Activated CD8-positive, alpha-beta memory T cell treated with anti-CD3 and anti-CD28 coated beads, Interleukin-2, amount 10 ng/mL, durations not matched to agents 7 days and 5 days (primary cell): ENCODE data around the gene NKD1. TPM values are rescaled to one million over a fixed set of nuclear protein-coding genes. Genes with fewer than 3 reads are reported as not detected.

ENCODE experiments used
- ATAC-seq: fragments of 150-1000 bp; cut with Tn5 transposase; one replicate; pipeline ENCODE4 v1.10.0; 2021; ENCODE audit warnings: moderate library complexity
- CTCF ChIA-PET: fragments of 350-600 bp; sonication (Branson Sonifier 250); formaldehyde crosslinking; loops from one replicate; lab custom pipeline; 2021; ENCODE audit warnings: antibody characterized with exemption; lab: Charles Lee
- DNase-seq: peaks from one replicate; pipeline ENCODE4 v3.0.0-alpha.2; 2020
- H3K27ac Mint-ChIP-seq: one replicate; pipeline ENCODE4 v1.8.0; 2021; ENCODE audit warnings: mild to moderate bottlenecking, mixed read lengths
- H3K27me3 Mint-ChIP-seq: one replicate; pipeline ENCODE4 v1.8.0; 2021; ENCODE audit warnings: mixed read lengths
- H3K36me3 Mint-ChIP-seq: one replicate; pipeline ENCODE4 v1.8.0; 2021; ENCODE audit warnings: mild to moderate bottlenecking, mixed read lengths
- H3K4me1 Mint-ChIP-seq: one replicate; pipeline ENCODE4 v1.8.0; 2021; ENCODE audit warnings: mixed read lengths
- H3K4me3 Mint-ChIP-seq: one replicate; pipeline ENCODE4 v1.8.0; 2021; ENCODE audit warnings: mild to moderate bottlenecking, moderate library complexity, mixed read lengths
- H3K9me3 Mint-ChIP-seq: one replicate; pipeline ENCODE4 v1.8.0; 2022; ENCODE audit warnings: low read depth, mixed read lengths
- total RNA-seq, 2 experiments: library from RNA; stranded (reverse); gene quantifications; one replicate each; pipeline ENCODE4 v1.2.3, GENCODE V29; 2021

The NKD1 gene
- total RNA-seq, 2 experiments from 2014 or later = 0.33 to 2.1 TPM

DNA sequence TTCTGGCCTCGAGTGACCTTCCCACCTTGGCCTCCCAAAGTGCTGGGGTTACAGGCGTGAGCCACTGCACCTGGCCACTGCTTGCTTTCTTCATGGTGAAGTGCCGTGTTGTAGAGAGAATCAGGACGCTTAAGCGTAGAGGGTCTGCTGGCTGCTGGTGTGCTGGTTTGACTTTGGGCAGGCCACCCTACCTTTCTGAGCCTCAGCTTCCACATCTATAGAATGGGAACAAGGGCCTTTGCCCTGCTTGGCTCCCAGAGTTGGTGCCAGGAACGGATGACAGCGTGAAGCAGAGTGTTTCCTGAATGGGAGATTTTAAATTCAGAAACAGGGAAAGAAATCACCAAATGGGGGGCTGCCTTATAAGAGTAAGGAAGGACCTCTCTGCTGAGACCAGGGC is 60.9 kb downstream of the NKD1 start:
- Mint-ChIP-seq H3K4me1 (peaks cover 3% of the 10 kb centered on the region), H3K36me3 (no peaks in the 10 kb centered on the region), H3K4me3 (no peak overlapping the region), H3K27me3 (no peaks in the 10 kb centered on the region), H3K27ac (no peak overlapping the region), H3K9me3 (no peaks in the 10 kb centered on the region)
- ATAC-seq (no peak), DNase-seq (no peak)
- CTCF ChIA-PET = interaction anchor here (0.5 to 1.8 kb wide), 3 partner anchors 16 to 184 kb away, joined by 3 to 6 read pairs (median 4); no protein-coding TSS in a partner anchor

DNA sequence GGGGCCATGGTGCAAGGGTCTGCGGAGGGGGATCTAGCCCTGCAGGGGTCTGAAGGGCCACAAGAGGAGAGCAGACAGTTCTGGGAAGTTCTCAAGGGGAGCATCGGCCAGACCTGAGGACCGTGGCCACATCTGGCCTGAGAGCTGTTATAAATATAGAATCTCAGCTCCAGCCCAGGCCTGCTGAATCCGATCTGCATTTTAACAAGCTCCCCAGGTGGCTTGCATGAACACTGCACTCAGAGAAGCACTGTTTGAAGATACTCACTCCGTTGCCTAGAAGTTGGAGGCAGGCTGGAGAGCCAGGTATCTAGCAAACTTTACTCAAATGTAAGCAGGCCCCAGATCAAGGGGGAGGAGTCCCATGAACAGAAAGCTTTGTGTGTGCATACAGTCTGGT is 61.3 kb downstream of the NKD1 start:
- Mint-ChIP-seq H3K4me3 (no peak overlapping the region), H3K27me3 (no peaks in the 10 kb centered on the region), H3K27ac (no peak overlapping the region), H3K36me3 (no peaks in the 10 kb centered on the region), H3K9me3 (no peaks in the 10 kb centered on the region), H3K4me1 (peaks cover 3% of the 10 kb centered on the region)
- CTCF ChIA-PET = interaction anchor here (1.0 to 1.9 kb wide), 4 partner anchors 17 to 197 kb away, joined by 3 to 9 read pairs (median 4); no protein-coding TSS in a partner anchor
- no peak for ATAC-seq
- DNase-seq = no peak

- Mint-ChIP-seq H3K9me3 (no peaks in the 10 kb centered on the region), H3K4me1 (peaks cover 3% of the 10 kb centered on the region), H3K27ac (no peak overlapping the region), H3K27me3 (no peaks in the 10 kb centered on the region), H3K4me3 (no peak overlapping the region), H3K36me3 (no peaks in the 10 kb centered on the region)
- CTCF ChIA-PET = interaction anchor here (0.7 to 1.9 kb wide), 4 partner anchors 18 to 1064 kb away, joined by 3 to 9 read pairs (median 4); no protein-coding TSS in a partner anchor
- no peak for DNase-seq
- no peak for ATAC-seq
Measured at GRCh38 chr16:50610331-50611262, 62.4 kb downstream of the NKD1 start.

GRCh38 chr16:50611332-50611934 is 63.2 kb downstream of the NKD1 start:
- CTCF ChIA-PET = interaction anchor here (0.9 to 1.9 kb wide), 2 partner anchors 54 to 195 kb away, joined by 3 to 9 read pairs; no protein-coding TSS in a partner anchor
- no peak overlapping the region for H3K4me3 Mint-ChIP-seq
- ATAC-seq (no peak), DNase-seq (no peak)
- H3K4me1 Mint-ChIP-seq = peaks cover 3% of the 10 kb centered on the region
- no peaks in the 10 kb centered on the region for H3K36me3 Mint-ChIP-seq
- no peak overlapping the region for H3K27ac Mint-ChIP-seq
- no peaks in the 10 kb centered on the region for H3K9me3 Mint-ChIP-seq
- H3K27me3 Mint-ChIP-seq = no peaks in the 10 kb centered on the region

- CTCF ChIA-PET = interaction anchor here (0.9 kb wide), 1 partner anchor 53 kb away, joined by 3 read pairs; no protein-coding TSS in a partner anchor
- Mint-ChIP-seq H3K27ac (no peak overlapping the region), H3K36me3 (no peaks in the 10 kb centered on the region)
Measured at GRCh38 chr16:50611995-50612848, 64.0 kb downstream of the NKD1 start.

DNA sequence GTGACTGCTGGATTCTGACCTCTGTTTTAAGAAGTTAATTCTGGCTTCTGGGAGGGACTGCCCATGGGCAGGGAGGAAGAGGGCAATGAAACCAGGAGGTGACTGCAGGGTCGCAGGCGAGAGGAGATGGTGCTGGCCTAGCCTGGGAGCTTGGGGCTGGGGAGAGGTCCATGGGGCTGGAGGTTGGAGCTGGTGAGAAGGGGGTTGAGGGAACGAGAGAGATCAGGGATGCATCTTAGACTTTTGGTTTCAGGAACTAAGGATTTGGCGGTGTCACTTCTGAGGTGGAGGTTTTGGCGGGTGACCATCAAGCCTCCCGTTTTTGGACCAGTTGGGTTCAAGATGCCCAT is 64.6 kb downstream of the NKD1 start:
- H3K9me3 Mint-ChIP-seq = no peaks in the 10 kb centered on the region
- no peak overlapping the region for H3K4me3 Mint-ChIP-seq
- ATAC-seq (no peak), DNase-seq (no peak)
- peaks cover 3% of the 10 kb centered on the region for H3K4me1 Mint-ChIP-seq
- CTCF ChIA-PET = no interaction called here
- H3K27ac Mint-ChIP-seq = no peak overlapping the region
- H3K27me3 Mint-ChIP-seq = no peaks in the 10 kb centered on the region
- no peaks in the 10 kb centered on the region for H3K36me3 Mint-ChIP-seq

More at GRCh38 chr16:50611995-50612848, 64.0 kb downstream of the NKD1 start:
- no peak for DNase-seq
- H3K9me3 Mint-ChIP-seq = no peaks in the 10 kb centered on the region
- ATAC-seq = no peak
- H3K4me1 Mint-ChIP-seq = peaks cover 3% of the 10 kb centered on the region
- no peak overlapping the region for H3K4me3 Mint-ChIP-seq
- H3K27me3 Mint-ChIP-seq = no peaks in the 10 kb centered on the region

- H3K27me3 Mint-ChIP-seq = no peaks in the 10 kb centered on the region
Measured at GRCh38 chr16:50613281-50613963, 65.2 kb downstream of the NKD1 start.

GRCh38 chr16:50613964-50614474 is 65.8 kb downstream of the NKD1 start:
- H3K27ac Mint-ChIP-seq = no peak overlapping the region
- H3K9me3 Mint-ChIP-seq = no peaks in the 10 kb centered on the region
- no peak overlapping the region for H3K4me3 Mint-ChIP-seq
- ATAC-seq (no peak), DNase-seq (no peak)
- CTCF ChIA-PET = no interaction called here
- no peaks in the 10 kb centered on the region for H3K36me3 Mint-ChIP-seq
- H3K27me3 Mint-ChIP-seq = no peaks in the 10 kb centered on the region
- peaks cover 3% of the 10 kb centered on the region for H3K4me1 Mint-ChIP-seq

More at GRCh38 chr16:50613281-50613963, 65.2 kb downstream of the NKD1 start:
- ATAC-seq (no peak), DNase-seq (no peak)
- Mint-ChIP-seq H3K9me3 (no peaks in the 10 kb centered on the region), H3K27ac (no peak overlapping the region), H3K4me3 (no peak overlapping the region), H3K36me3 (no peaks in the 10 kb centered on the region), H3K4me1 (peaks cover 3% of the 10 kb centered on the region)
- CTCF ChIA-PET = no interaction called here

- H3K4me1 Mint-ChIP-seq = peaks cover 3% of the 10 kb centered on the region
- CTCF ChIA-PET = no interaction called here
- H3K27me3 Mint-ChIP-seq = no peaks in the 10 kb centered on the region
- H3K36me3 Mint-ChIP-seq = no peaks in the 10 kb centered on the region
- ATAC-seq (no peak), DNase-seq (no peak)
- no peaks in the 10 kb centered on the region for H3K9me3 Mint-ChIP-seq
- H3K4me3 Mint-ChIP-seq = no peak overlapping the region
- H3K27ac Mint-ChIP-seq = no peak overlapping the region
Measured at GRCh38 chr16:50614955-50615724, 66.9 kb downstream of the NKD1 start.

GRCh38 chr16:50615891-50616290 is 67.7 kb downstream of the NKD1 start:
- CTCF ChIA-PET = interaction anchor here (0.9 kb wide), 1 partner anchor 191 kb away, joined by 3 read pairs; no protein-coding TSS in a partner anchor

GRCh38 chr16:50616386-50616785 is 68.2 kb downstream of the NKD1 start:
- no peak for ATAC-seq
- H3K27me3 Mint-ChIP-seq = no peaks in the 10 kb centered on the region
- CTCF ChIA-PET = interaction anchor here (0.9 kb wide), 1 partner anchor 190 kb away, joined by 3 read pairs; no protein-coding TSS in a partner anchor
- no peak for DNase-seq
- peaks cover 3% of the 10 kb centered on the region for H3K4me1 Mint-ChIP-seq
- H3K36me3 Mint-ChIP-seq = no peaks in the 10 kb centered on the region
- no peak overlapping the region for H3K27ac Mint-ChIP-seq
- no peaks in the 10 kb centered on the region for H3K9me3 Mint-ChIP-seq
- no peak overlapping the region for H3K4me3 Mint-ChIP-seq

More at GRCh38 chr16:50615891-50616290, 67.7 kb downstream of the NKD1 start:
- ATAC-seq = no peak
- no peaks in the 10 kb centered on the region for H3K36me3 Mint-ChIP-seq
- DNase-seq = no peak
- no peak overlapping the region for H3K27ac Mint-ChIP-seq
- no peaks in the 10 kb centered on the region for H3K9me3 Mint-ChIP-seq
- no peak overlapping the region for H3K4me3 Mint-ChIP-seq
- no peaks in the 10 kb centered on the region for H3K27me3 Mint-ChIP-seq
- H3K4me1 Mint-ChIP-seq = peaks cover 3% of the 10 kb centered on the region
